Left renal pelvis (tissue), 4 donors: ENCODE measurements around the gene KCNMA1. TPM values are rescaled to one million over a fixed set of nuclear protein-coding genes. Genes with fewer than 3 reads are reported as not detected.
"Not testable (repeated sequence)": the region's sequence is repeated elsewhere in the genome, so short reads cannot be mapped to it uniquely, and the experiment has no call there.

Source experiments
- DNase-seq, 4 donors: peaks; one replicate each; pipeline ENCODE4 v3.0.0-alpha.2; 2013; ENCODE audit warnings: low read depth in 4 of 4, low spot score in 3 of 4
- polyA plus RNA-seq, 4 donors: library from polyadenylated mRNA; unstranded; fragments of 120-200 nt; gene quantifications; one replicate each; pipeline ENCODE4 v1.2.1, GENCODE V29; 2013; ENCODE audit not compliant: insufficient read length in 4 of 4

Gene KCNMA1
- polyA plus RNA-seq, 4 donors: 3.3 to 4.9 (median 4.4) TPM

DNA sequence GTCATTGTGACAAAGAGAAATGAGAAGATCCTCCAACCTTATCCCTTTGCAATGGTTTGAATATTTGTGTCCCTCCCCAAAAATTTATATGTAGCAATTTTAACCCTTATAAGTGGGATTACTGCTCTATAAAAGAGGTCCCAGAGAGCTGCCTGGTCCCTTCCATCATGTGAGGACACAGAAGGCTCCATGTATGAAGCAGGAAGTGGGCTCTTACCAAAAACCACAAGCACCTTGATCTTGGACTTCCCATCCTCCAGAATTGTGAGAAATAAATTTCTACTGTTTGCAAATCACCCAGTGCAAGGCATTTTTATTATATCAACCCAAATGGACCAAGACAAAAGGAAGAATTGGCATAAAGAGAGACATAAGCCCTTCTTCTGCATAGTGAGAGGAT lies 95.7 kb downstream of the KCNMA1 start:
- no peak for DNase-seq

DNA sequence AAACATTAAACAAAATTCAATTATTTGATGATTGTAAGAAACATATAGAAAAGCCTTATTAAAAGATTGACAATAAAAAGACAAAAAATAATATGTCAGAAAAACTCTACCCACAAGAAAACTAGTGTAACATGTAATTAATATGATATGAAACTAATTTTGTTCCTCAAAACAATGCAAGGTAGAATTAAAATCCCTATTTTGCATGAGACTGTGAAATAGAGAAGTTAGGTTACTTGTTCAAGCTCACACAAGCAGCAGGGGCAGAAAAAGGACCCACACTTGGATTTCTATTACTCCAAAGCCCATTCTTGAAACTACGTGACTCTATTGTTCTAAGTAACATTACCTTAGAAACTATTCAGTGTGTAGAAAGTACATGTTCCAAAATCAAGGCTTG lies 96.4 kb downstream of the KCNMA1 start:
- no peak for DNase-seq

DNA sequence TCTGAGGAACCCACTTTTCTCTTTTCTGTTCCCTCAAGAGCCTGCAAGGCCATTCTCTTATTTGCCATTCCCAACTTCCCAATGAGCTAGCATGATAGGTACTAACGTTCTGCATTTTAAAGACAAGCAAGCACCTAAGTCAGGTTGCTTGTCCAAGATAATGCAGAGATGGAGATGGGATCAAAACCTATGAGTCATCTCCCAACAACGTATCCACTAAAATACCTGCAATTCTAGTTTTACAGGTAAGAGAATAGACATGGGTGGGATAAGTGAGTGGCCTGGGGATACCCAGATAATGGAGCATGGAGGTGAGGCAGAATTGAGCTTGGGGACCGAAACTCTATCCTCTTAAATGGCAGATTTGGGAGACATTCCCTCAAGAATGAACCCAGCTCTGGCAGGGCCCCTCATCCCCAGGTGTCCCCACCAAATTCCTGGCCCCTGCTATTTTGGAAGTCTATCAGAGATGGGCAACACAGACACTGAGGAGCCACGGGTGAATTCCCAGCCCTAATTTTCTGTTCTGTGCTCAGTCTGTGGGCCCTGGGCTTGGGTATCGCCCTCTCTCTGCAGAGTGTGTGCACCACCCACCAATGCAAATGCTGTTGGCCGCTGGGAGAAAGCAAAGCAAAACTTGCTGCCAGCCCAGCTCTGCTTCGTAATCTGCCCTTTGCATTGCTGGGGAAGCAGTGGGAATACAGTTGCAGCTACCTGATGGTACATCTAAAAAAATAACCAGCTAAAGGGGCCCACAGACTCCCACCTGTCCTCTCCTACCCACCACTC lies 98.3 kb downstream of the KCNMA1 start:
- DNase-seq: no peak

DNA sequence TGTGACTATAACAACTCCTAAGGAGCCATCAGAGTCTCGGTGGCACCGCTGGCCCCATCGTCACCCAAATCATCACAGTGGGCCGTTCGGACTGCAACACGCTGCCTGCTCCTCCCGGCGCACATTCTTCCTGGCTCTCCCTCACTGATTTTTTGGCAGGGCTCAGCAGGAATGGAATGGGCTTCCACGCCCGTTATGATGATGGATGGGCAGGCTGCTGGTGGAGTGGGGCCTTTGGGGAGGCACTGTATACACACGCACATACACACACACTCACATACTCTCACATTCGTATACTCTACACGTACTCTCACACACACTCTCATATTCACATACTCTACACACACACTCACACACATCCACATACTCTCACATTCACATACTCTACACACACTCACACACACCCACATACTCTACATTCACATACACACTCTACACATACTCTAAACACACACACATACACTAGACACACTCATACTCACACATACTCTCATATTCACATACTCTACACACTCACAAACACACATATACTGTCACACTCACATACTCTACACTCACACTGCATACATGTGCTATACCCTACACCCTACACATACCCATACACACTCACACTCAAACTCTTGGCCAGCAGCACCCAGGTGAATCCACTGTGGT lies 99.8 kb downstream of the KCNMA1 start:
- no peak for DNase-seq

DNA sequence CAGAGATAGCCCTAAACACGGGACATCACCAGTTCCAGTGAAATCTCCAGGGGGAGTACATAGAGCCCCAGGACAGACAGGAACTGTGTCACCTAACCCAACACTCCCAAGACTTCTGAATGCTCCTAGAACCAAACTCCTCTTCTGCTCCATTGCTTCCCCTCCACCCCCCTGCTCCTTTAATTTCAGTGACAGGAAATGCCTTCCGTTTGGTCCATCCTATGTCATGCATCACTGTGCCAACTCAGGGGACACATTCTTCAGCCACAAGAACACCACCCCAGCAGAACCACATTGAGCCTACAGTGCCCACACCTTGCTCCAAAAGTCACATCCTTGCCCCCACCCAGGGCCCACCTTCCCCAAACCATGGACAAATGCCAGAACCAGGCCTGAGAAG lies 100.5 kb downstream of the KCNMA1 start:
- DNase-seq: no peak

DNA sequence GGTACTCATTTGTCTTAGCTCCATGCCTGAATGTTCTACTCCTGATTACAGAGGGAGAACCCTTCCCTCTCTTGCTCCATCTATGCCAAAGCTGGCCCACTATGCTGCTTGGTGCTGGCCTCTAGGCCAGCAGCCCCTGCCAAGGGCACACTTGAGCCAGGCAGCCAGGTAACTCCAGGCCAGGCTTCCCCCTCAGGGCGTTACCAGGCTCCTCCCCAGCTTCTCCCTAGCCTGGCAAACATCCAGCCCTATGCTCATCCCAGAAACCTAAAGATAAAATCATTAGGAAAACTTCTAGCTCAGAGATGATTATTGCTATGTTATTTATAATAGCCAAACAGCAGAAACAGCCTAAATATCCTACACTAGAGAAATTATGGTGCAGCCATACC lies 103.7 kb downstream of the KCNMA1 start:
- no peak for DNase-seq

DNA sequence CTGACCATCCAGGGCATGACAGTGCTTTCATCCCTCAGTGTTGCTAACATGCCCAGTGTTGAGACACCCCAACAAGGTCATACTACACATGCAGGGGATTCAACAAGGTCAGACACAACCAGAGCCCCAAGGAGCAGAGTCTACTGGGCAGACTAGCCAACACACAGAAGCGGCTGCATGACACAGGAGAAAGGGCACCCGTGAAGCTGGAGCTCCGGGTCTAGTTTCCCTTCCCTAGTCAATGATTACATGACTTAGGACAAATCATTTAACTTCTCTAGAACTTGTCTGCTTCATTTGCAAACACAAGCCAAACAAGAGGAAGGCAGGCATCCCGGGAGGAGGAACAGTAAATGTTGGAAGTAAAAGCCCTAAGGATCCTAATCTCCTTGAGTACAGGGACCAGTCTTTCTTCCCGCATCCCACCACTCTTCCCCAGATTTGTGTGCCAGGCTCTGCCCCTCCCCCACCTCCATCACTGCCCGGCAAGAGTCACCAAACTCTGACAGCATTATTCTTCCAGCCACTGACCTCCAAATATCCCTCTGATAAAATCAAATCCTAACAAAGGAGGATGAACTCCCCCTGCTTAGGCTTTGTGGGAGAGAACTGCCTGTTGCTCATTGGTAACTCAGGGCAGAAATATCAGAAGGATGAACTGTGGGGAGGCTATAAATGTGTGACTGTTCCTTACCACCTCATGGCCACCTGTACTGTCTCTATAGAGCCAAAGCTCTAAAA lies 104.3 kb downstream of the KCNMA1 start:
- DNase-seq: peak in 1 of 4 donors; percentile 27

DNA sequence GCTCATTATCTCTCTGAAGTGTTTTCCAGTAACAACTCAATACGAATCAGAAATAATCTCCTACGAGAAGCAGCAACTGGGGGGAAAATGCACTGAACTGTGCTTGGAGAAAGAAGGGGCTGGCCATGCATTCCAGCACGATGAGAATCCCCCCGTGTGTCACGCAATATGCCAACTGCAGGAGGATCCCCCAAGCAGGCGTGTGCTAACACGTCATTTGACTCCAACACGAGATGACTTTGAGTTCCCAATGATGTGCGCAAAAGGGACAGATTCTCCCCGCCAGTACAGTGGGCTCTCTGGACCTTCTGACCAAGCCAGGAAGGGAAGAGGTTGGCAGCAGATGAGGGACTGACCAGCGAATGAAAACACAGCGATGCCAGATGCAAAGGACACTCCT lies 105.5 kb downstream of the KCNMA1 start:
- DNase-seq: no peak

DNA sequence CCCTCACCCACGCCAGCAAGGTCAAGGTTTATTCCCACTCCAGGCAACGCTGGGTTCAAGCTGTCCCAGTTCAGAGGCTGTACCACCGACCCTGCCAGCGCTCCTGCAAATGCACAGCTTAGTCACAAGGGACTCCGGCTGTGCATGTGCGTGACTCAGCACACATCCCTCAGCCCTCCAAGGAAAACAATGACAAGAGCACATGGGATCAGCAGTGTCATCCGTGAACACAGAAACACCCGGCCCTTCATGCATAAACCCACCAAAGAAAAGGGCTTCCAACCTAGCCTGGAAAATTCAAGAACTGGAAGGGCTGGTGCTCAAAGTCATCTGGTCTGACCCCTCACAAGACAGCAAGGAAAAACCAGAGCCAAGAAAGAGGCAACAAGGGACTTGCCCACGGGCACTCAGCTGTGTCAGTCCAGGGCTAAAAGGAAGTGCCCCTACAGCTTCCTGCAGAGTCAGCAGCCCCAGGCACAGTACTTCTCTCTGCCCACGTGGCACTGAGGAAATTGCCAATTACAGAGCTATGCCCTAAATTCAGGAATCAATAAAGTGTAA lies 106.1 kb downstream of the KCNMA1 start:
- no peak for DNase-seq

DNA sequence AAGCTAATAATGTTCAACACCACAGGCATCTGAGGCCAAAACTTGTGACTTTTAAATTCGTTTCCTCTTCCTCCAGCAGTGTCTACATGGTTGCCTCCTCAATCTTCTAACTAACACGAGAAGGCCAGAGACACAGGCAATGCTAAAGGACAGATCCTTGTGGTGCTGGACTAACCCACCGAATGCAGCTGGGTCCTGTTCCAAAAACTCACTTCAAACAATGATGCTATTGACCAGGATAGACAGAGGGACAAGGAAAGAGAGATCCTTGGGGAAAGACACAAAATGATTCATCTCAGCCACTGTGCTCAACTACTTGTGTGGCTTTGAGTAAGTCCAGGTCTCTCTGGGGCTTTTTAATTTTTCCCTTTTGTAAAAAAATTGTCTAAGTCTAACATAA lies 107.6 kb downstream of the KCNMA1 start:
- no peak for DNase-seq

DNA sequence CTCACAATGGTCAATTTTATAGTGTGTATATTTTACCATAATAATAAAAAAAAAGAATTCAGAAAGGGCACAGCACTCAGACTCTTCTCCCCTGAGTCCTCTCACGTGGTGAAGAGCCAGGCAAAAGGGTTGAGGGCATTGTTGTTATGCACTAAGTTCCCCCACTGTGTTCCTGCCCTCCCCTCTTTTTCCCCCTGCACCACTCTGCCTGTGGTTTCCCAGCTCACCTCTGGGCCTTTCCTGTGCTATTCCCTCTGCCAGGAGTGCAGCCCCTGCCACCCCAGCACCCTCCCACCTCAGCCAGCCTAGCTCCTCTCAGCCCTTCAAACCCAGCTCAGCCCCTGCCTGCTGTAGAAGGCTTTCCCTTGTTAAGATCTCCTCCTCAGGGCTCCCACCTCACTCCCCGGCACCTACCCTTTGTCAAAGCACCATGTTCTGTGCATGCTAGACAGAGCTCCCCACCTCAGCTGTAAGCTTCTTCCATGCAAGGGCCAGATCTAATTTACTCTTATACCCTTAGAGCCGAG lies 108.5 kb downstream of the KCNMA1 start:
- DNase-seq: no peak

DNA sequence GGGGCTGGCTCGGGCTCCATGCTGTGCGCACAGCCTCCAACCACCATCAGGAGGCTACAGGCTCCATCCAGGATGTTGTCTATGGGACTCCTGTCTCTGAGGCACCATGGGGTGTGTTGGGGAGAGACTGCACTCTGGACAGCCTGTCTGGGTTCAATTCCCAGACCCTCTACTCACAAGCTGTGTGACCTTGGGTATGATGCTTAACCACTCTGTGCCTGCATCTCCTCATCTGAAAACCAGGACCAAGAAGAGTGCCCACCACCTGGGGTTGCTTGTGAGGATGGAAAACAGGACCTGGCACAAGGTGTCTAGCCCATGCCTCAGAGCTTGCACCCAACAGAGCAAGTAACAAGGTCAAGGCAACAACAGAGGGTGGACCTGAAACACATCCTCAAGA lies 109.8 kb downstream of the KCNMA1 start:
- no peak for DNase-seq

DNA sequence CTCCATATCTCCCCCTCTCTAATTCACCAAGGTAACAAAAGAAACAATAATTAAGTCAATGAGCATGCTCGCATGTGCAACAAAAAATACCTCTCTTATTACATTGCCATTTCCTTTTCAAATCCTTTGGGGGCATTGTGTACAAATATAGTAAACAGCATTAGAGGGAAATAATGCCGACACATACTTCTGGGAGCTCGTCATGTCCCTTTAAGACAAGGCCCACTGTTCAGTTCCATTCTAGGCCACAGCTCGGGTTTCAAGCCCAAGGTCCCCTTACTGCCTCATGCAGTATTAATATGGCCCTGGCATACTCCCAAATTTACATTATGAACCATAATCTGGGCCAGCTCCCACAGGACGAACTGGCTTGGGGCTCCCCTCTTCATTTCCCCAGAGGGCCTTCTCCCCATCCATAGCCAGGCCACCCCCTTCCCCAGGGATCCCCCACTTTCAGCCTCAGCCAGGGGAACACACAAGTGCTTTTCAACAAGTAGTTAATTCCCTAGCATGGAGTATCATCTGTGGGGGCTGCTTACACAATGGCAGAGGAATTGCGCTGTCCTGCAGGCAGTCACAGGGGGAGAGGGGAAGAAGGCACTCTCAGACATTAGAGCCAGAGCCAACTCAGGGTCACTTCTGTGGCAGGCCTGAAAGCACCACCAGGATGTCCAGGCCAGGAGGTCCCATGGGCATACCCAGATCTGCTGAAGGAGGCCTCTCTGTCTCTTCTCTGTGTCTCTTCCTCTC lies 110.6 kb downstream of the KCNMA1 start:
- no peak for DNase-seq

DNA sequence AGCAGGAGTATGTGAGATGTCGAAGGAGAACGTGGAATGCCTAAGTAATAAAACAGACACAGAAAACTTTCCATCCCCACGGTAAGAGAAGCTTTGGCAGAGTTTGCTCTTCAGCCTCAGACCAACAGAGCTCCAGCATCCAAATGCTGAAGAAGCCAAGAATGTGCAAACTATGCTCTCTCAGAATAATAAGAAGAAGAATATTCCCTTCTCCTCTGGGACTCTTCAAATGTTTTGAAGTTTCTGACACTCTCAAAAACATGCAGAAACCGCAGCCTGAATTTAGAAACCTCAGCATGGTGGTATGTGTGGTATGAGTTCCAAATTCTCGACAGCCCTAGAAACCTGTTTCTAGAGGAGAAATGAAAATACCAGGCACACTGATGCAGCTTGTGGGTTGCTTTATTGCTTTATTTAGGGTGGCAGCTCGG lies 113.3 kb downstream of the KCNMA1 start:
- DNase-seq: no peak

DNA sequence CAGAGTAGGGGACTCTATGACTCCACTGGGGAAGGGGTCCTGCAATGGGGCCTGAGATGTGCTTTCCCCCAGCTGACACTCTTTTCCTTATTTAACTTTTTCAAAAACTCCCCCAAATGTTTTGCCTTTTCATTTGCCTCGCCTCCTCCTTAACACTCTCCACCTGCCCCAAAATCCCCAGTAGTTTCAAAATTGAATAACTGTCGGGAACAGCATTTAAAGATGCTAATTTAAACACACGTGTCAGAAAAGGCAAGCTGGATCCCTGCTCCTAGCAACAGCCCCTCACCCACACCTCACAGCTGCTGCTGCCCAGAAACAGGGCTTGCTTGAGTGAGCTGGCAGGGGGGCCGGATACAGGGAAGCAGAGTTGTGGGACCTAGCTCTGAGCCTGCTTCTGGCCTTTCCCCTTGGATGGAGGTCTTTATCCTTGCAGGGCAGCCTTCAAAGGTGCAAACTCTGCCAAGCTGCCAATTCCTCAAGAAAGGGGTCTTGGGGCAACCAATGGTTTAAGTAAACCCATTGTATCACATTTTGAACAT lies 115.3 kb downstream of the KCNMA1 start:
- DNase-seq: no peak

DNA sequence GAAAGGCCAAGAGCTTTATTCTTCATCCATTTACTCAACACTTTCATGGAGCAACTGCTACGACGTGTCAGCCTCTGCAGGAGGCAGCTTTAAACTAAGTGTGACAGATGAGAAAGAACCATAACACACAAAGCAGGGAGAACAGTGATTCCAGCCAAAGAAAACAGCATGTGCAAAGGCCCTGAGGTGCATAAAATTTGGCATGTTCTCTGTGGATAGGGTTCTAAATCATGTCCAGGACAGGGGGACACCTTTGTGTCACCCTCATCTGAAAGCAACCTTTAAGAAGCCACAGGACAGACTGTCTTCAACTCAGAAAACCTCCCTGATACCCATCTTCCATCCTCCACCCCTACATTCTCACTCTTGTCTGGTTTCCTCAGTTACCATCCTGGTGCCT lies 116.6 kb downstream of the KCNMA1 start:
- no peak for DNase-seq

DNA sequence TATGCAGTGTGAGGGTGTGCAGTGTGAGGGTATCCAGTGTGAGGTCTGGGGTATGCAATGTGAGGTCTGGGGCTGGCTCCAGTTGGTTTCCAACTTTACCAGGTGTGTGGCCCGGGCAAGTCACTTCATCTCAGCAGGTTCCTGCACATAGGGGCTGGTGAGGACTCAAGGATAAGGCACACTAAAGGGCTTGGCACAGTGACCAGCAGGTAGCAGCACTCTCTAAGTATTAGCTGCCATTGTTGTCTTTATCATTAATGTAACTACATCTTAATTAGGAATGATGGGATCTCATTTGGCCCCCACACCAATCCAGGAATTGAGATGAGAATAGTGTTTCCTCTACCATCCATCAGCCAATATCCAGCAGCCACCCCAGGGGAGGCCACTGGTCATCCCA lies 117.3 kb downstream of the KCNMA1 start:
- no peak for DNase-seq

DNA sequence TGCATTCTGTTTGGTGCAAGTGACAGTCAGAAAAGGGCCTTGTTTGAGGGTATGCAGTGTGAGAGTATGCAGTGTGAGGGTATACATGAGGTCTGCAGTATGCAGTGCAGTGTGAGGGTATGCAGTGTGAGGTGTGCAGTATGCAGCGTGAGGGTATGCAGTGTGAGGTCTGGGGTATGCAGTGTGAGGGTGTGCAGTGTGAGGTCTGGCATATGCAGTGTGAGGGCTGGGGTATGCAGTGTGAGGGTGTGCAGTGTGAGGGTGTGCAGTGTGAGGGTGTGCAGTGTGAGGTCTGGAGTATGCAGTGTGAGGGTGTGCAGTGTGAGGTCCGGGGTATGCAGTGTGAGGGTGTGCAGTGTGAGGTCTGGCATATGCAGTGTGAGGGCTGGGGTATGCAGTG lies 117.8 kb downstream of the KCNMA1 start:
- not testable (repeated sequence) for DNase-seq

DNA sequence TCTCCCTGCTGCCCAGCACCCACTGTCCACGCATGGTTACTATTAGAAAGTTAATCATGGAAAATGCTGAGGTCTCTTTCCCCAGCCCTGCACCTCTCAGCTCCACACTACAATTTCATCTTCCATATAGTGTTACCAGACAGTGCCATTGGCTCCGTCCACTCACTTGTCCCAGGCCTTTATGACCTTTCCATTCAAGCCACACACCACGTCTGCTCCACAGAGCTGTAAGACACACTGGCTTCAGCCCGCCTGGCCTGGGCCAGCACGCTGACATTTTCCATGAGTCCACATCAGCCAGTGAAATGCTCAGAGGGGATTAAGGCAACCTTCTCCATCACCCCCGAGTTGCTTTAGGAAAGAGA lies 118.7 kb downstream of the KCNMA1 start:
- no peak for DNase-seq

DNA sequence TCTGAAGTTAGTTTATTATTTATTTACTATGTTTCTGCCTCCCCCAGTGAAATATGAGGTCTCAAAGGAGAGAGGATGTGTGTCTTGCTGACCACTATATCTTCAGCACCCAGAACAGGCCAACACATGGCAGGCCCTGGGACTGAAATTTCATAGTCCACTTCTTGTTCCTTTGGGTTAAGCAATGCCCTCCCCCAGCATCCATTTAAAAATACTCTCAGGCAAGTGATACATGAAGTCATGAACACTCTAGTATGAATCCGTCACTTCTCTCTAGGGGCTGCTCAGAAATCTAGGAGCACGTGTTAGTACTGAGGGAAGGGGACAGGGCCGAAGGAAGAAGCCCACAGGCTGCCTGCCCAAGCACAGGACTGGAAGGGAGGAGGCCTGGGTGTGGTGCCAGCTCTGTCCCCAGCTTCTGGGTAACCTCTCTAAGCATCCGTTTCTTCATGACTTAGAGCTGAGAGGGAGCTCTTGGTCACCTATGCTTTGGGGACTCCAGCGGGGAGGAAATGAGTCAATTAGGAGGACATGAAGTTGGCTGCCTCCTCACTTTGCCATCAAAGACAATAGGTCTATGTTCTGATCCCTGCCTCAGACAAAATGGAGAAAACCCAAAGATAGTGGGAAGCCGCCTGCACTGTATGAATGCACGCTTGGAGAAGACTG lies 119.2 kb downstream of the KCNMA1 start:
- DNase-seq: no peak
